Thyroid gland (tissue), 4 donors: ENCODE results near the gene FAM222B.
A peak's percentile ranks its signal among the peaks of the same experiment; 100 is the strongest.

Experiments
- CTCF ChIP-seq, 6 experiments: fragments of 200-600 bp in 3 of 6; fragments of 450-650 bp in 3 of 6; sonication (generic) in 3 of 6; IDR thresholded peaks; one replicate each; pipeline ENCODE4 v1.5.1; 2016 to 2019; ENCODE audit warnings: antibody characterized with exemption in 6 of 6, mild to moderate bottlenecking in 2 of 6, inconsistent platforms in 1 of 6, moderate library complexity in 1 of 6
- POLR2A ChIP-seq, 2 donors: fragments of 450-650 bp; IDR thresholded peaks; one replicate each; pipeline ENCODE4 v1.6.1; 2017; ENCODE audit warnings: antibody characterized with exemption in 2 of 2, mild to moderate bottlenecking in 2 of 2, moderate library complexity in 1 of 2

GRCh38 chr17:28710861-28711722 is 131.5 kb downstream of the FAM222B start:
- TF ChIP-seq CTCF (IDR thresholded peaks at IDR 0.05) (no peak), POLR2A (IDR thresholded peaks at IDR 0.05) (peak in 1 of 2 donors; percentile 58)
